ENCODE results near the gene BCL11B.

DNA sequence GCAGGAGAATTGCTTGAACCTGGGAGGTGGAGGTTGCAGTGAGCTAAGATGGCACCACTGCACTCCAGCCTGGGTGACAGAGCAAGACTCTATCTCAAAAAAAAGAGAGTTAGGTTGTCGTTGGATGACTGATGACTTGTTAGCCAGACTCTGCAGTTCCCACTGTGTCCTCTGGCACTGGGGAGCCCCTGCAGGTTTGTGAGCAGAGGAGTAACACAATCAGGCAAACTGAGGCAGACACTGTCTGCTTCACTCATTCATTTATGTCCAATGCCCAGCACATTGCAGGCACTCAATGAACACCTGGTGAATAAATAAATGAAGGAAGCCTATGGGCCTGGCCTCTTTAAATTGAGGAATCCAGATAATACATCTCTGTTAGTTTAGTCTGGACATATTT is 41.2 kb upstream of the BCL11B start:
- no peak for TF ChIP-seq POU6F1 (CRISPR knock-in tag; IDR thresholded peaks at IDR 0.05; ENCODE audit: borderline replicate concordance, low read depth)
- TF ChIP-seq ZNF565 (CRISPR knock-in tag; conservative IDR thresholded peaks at IDR 0.05; ENCODE audit: low read depth), result no peak
- no peak for TF ChIP-seq TOX (CRISPR knock-in tag; IDR thresholded peaks at IDR 0.05; ENCODE audit: borderline replicate concordance)
- TF ChIP-seq CREB5 (CRISPR knock-in tag; IDR thresholded peaks at IDR 0.05; ENCODE audit: low read depth), result no peak
- TF ChIP-seq, protein P1, sequence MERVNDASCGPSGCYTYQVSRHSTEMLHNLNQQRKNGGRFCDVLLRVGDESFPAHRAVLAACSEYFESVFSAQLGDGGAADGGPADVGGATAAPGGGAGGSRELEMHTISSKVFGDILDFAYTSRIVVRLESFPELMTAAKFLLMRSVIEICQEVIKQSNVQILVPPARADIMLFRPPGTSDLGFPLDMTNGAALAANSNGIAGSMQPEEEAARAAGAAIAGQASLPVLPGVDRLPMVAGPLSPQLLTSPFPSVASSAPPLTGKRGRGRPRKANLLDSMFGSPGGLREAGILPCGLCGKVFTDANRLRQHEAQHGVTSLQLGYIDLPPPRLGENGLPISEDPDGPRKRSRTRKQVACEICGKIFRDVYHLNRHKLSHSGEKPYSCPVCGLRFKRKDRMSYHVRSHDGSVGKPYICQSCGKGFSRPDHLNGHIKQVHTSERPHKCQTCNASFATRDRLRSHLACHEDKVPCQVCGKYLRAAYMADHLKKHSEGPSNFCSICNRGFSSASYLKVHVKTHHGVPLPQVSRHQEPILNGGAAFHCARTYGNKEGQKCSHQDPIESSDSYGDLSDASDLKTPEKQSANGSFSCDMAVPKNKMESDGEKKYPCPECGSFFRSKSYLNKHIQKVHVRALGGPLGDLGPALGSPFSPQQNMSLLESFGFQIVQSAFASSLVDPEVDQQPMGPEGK (CRISPR knock-in tag; IDR thresholded peaks at IDR 0.05; ENCODE audit: borderline replicate concordance), result no peak
- TF ChIP-seq ZFP3 (CRISPR knock-in tag; IDR thresholded peaks at IDR 0.05), result no peak
- no peak for TF ChIP-seq TCF4 (CRISPR knock-in tag; IDR thresholded peaks at IDR 0.05; ENCODE audit: borderline replicate concordance)
- TF ChIP-seq SNAI2 (CRISPR knock-in tag; IDR thresholded peaks at IDR 0.05), result no peak
